Measurements from ENCODE around the gene ARHGAP9.

DNA sequence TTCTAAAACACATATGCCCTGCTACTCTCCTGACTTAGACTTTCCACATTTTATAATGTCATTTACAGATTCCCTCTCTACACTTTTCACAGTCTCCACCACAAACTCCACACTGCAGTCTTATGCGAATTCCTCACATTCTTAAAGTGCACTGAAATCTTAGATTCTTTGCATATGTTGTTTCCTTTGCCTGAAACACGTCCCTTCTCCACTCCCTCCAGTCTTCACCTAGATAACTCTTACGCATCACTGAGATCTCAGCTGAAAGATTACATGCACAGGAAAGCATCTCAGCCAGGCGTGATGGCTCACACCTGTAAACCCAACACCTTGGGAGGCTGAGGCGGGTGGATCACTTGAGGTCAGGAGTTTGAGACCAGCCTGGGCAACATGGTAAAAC is 3.8 kb upstream of the ARHGAP9 start:
- TF ChIP-seq POLR2AphosphoS5 (IDR thresholded peaks at IDR 0.05; ENCODE audit: low read depth, low read length) = no peak
- TF ChIP-seq, protein P1, sequence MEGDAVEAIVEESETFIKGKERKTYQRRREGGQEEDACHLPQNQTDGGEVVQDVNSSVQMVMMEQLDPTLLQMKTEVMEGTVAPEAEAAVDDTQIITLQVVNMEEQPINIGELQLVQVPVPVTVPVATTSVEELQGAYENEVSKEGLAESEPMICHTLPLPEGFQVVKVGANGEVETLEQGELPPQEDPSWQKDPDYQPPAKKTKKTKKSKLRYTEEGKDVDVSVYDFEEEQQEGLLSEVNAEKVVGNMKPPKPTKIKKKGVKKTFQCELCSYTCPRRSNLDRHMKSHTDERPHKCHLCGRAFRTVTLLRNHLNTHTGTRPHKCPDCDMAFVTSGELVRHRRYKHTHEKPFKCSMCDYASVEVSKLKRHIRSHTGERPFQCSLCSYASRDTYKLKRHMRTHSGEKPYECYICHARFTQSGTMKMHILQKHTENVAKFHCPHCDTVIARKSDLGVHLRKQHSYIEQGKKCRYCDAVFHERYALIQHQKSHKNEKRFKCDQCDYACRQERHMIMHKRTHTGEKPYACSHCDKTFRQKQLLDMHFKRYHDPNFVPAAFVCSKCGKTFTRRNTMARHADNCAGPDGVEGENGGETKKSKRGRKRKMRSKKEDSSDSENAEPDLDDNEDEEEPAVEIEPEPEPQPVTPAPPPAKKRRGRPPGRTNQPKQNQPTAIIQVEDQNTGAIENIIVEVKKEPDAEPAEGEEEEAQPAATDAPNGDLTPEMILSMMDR (IDR thresholded peaks at IDR 0.05) = no peak
